Stimulated activated naive B cell treated with anti-CD40 and anti-IgM and Interleukin-4, amounts not matched to agents 10 μg/mL and 1 μg/mL and 100 μg/mL, for 72 hours (primary cell): ENCODE measurements around the gene PTGFR.
A peak's percentile ranks its signal among the peaks of the same experiment; 100 is the strongest.

Experiments
- ATAC-seq, 2 donors: fragments of 150-1000 bp; cut with Tn5 transposase; replicated peaks; 2 replicates each; pipeline ENCODE4 v1.10.0; 2021; ENCODE audit warnings: moderate library complexity in 1 of 2
- DNase-seq: peaks from one replicate; pipeline ENCODE4 v3.0.0; 2021
- H3K27ac Mint-ChIP-seq: one replicate; pipeline ENCODE4 v1.8.0; 2022; ENCODE audit warnings: mild to moderate bottlenecking, mixed read lengths
- H3K27me3 Mint-ChIP-seq, 2 donors: one replicate each; pipeline ENCODE4 v1.8.0; 2022; ENCODE audit warnings: mixed read lengths in 2 of 2
- H3K36me3 Mint-ChIP-seq, 2 donors: one replicate each; pipeline ENCODE4 v1.8.0; 2022; ENCODE audit warnings: mixed read lengths in 2 of 2, mild to moderate bottlenecking in 1 of 2
- H3K4me1 Mint-ChIP-seq, 2 donors: one replicate each; pipeline ENCODE4 v1.8.0; 2022; ENCODE audit warnings: mixed read lengths in 2 of 2, mild to moderate bottlenecking in 1 of 2
- H3K4me3 Mint-ChIP-seq, 2 donors: one replicate each; pipeline ENCODE4 v1.8.0; 2022; ENCODE audit warnings: mild to moderate bottlenecking in 2 of 2, mixed read lengths in 2 of 2, moderate library complexity in 1 of 2
- H3K9me3 Mint-ChIP-seq, 2 donors: one replicate each; pipeline ENCODE4 v1.8.0; 2022; ENCODE audit warnings: mixed read lengths in 2 of 2, mild to moderate bottlenecking in 1 of 2

PTGFR gene

DNA sequence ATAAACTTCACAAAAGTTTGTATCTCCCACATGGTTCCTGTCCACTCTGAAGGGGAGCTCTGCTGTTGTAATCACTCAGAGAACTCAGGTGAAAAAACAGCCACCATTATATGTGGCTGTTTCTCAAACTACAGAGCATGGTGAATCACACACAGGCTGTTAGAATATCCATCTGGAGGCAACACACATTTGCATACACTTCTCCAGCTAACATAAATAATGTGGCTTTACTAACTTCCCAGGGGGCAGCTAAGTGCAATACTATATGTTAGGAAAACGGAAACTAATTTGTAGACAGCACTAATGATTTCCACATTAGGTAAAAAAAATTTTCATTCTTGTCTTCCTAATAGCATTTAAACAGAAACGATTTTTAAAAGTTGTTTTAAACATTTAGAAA lies 49.3 kb downstream of the PTGFR start:
- Mint-ChIP-seq H3K27me3 (no peaks in the 10 kb centered on the region), H3K4me3 (no peak overlapping the region), H3K36me3 (peaks cover 0 to 3% of the 10 kb centered on the region in 2 donors), H3K27ac (no peak overlapping the region), H3K4me1 (no peaks in the 10 kb centered on the region), H3K9me3 (peaks cover 0 to 5% of the 10 kb centered on the region in 2 donors)
- ATAC-seq (no peak), DNase-seq (no peak)

- no peaks in the 10 kb centered on the region for H3K4me1 Mint-ChIP-seq
- H3K9me3 Mint-ChIP-seq: peaks cover 0 to 5% of the 10 kb centered on the region in 2 donors
- no peak overlapping the region for H3K4me3 Mint-ChIP-seq
- peaks cover 0 to 3% of the 10 kb centered on the region in 2 donors for H3K36me3 Mint-ChIP-seq
- ATAC-seq (no peak), DNase-seq (no peak)
- no peak overlapping the region for H3K27ac Mint-ChIP-seq
- H3K27me3 Mint-ChIP-seq: no peaks in the 10 kb centered on the region
Measured at GRCh38 chr1:78541479-78541878, 50.7 kb downstream of the PTGFR start.

- Mint-ChIP-seq H3K27me3 (no peaks in the 10 kb centered on the region), H3K27ac (no peak overlapping the region), H3K9me3 (peaks cover 0 to 5% of the 10 kb centered on the region in 2 donors), H3K4me3 (no peak overlapping the region), H3K36me3 (peaks cover 0 to 3% of the 10 kb centered on the region in 2 donors), H3K4me1 (no peaks in the 10 kb centered on the region)
- DNase-seq (no peak), ATAC-seq (no peak)
Measured at GRCh38 chr1:78543941-78544643, 53.3 kb downstream of the PTGFR start.

DNA sequence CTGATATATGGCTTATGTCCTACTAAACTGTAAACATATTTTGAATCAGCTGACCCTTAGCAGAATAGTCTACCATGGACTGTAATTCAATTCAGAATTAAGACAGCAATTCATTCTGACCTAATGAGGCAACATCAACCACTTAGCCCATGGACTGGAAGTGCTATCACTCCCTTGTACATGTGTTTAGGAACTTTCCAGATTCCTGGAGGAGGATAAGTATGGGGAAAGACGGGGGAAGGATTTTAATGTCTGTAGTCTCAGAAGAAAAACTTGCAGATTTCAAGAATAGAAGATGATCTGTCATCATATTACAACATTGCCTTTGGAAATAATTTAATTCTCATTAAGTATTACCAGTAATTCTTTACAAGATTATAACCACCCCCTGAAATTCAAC lies 56.3 kb downstream of the PTGFR start:
- no peaks in the 10 kb centered on the region for H3K36me3 Mint-ChIP-seq
- H3K4me1 Mint-ChIP-seq: no peaks in the 10 kb centered on the region
- no peaks in the 10 kb centered on the region for H3K27me3 Mint-ChIP-seq
- H3K4me3 Mint-ChIP-seq: no peak overlapping the region
- peaks cover 10 to 15% of the 10 kb centered on the region in 2 donors for H3K9me3 Mint-ChIP-seq
- DNase-seq (no peak), ATAC-seq (no peak)
- H3K27ac Mint-ChIP-seq: no peak overlapping the region

DNA sequence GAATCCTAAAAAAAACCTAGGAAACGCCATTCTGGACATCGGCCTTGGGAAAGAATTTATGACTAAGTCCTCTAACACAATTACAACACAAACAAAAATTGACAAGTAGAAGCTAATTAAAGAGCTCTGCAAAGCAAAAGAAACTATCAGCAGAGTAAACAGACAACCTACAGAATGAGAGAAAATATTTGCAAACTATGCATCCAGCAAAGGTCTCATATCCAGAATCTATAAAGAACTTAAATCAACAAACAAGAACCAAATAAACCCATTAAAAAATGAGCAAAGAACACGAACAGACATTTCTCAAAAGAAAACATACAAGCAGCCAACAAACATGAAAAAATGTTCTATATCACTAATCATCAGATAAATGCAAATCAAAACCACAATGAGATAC lies 58.6 kb downstream of the PTGFR start:
- peaks cover 0 to 2% of the 10 kb centered on the region in 2 donors for H3K36me3 Mint-ChIP-seq
- ATAC-seq (no peak), DNase-seq (no peak)
- no peaks in the 10 kb centered on the region for H3K27me3 Mint-ChIP-seq
- no peak overlapping the region for H3K27ac Mint-ChIP-seq
- no peak overlapping the region for H3K4me3 Mint-ChIP-seq
- H3K9me3 Mint-ChIP-seq: peaks cover 10 to 19% of the 10 kb centered on the region in 2 donors
- no peaks in the 10 kb centered on the region for H3K4me1 Mint-ChIP-seq

- Mint-ChIP-seq H3K27me3 (no peaks in the 10 kb centered on the region), H3K4me3 (no peak overlapping the region), H3K36me3 (peaks cover 0 to 2% of the 10 kb centered on the region in 2 donors), H3K9me3 (peaks cover 10 to 22% of the 10 kb centered on the region in 2 donors), H3K4me1 (no peaks in the 10 kb centered on the region), H3K27ac (no peak overlapping the region)
- no peak for ATAC-seq
- no peak for DNase-seq
Measured at GRCh38 chr1:78549891-78550290, 59.1 kb downstream of the PTGFR start.

- H3K27me3 Mint-ChIP-seq: peaks cover 0 to 5% of the 10 kb centered on the region in 2 donors
Measured at GRCh38 chr1:78553859-78554258, 63.1 kb downstream of the PTGFR start.

DNA sequence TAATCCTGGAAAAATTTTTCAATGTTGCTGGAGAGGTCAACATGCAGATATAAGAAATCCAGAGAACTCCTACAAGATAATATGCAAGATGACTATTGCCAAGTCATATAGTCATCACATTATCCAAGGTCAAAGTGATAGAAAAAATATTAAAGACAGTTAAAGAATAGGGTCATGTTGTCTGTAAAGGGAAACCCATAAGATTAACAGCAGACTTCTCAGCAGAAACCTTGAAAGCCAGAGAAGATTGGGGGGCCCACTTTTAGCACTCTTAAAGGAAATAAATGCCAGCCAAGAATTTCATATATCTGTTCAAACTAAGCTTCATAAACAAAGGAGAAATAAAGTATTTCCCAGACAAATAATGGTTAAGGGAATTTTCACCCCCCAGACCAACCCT lies 64.1 kb downstream of the PTGFR start:
- Mint-ChIP-seq H3K9me3 (peaks cover 12 to 25% of the 10 kb centered on the region in 2 donors), H3K27me3 (peaks cover 0 to 5% of the 10 kb centered on the region in 2 donors), H3K4me1 (no peaks in the 10 kb centered on the region), H3K4me3 (no peak overlapping the region), H3K36me3 (peaks cover 0 to 2% of the 10 kb centered on the region in 2 donors), H3K27ac (no peak overlapping the region)
- no peak for DNase-seq
- ATAC-seq: no peak

More at GRCh38 chr1:78553859-78554258, 63.1 kb downstream of the PTGFR start:
- Mint-ChIP-seq H3K36me3 (peaks cover 0 to 2% of the 10 kb centered on the region in 2 donors), H3K4me3 (no peak overlapping the region), H3K9me3 (peaks cover 19 to 30% of the 10 kb centered on the region in 2 donors), H3K4me1 (no peaks in the 10 kb centered on the region), H3K27ac (no peak overlapping the region)
- DNase-seq: no peak
- ATAC-seq: no peak

DNA sequence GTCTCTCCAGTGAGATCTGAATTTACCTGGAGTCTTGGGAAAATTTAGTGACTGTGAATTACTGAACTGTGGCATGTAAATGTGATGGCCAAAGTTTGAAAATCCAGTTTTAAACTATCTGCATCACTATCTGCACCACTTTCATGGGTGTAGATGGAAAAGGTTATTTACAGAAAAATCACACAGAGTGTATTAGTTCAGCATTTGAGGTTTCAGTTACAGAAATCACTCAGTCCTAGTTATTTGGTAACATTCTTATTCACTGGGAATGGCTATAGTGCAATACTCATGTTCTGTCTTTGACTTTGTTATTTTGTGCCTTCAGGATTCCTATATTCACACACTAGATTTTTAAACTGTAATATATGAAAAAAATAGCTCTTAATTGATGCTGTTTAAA lies 68.9 kb downstream of the PTGFR start:
- peaks cover 0 to 5% of the 10 kb centered on the region in 2 donors for H3K27me3 Mint-ChIP-seq

GRCh38 chr1:78560811-78561210 lies 70.0 kb downstream of the PTGFR start:
- Mint-ChIP-seq H3K36me3 (no peaks in the 10 kb centered on the region), H3K4me3 (no peak overlapping the region), H3K4me1 (no peaks in the 10 kb centered on the region), H3K27me3 (peaks cover 0 to 5% of the 10 kb centered on the region in 2 donors), H3K9me3 (peaks cover 4 to 9% of the 10 kb centered on the region in 2 donors), H3K27ac (no peak overlapping the region)
- ATAC-seq (no peak), DNase-seq (no peak)

More for the DNA sequence above, 68.9 kb downstream of the PTGFR start:
- H3K4me3 Mint-ChIP-seq: no peak overlapping the region
- ATAC-seq (peak in 1 of 2 donors; percentile 23), DNase-seq (no peak)
- no peaks in the 10 kb centered on the region for H3K36me3 Mint-ChIP-seq
- no peak overlapping the region for H3K27ac Mint-ChIP-seq
- H3K9me3 Mint-ChIP-seq: peaks cover 8 to 12% of the 10 kb centered on the region in 2 donors
- H3K4me1 Mint-ChIP-seq: no peaks in the 10 kb centered on the region

GRCh38 chr1:78561856-78562255 lies 71.1 kb downstream of the PTGFR start:
- peaks cover 0 to 5% of the 10 kb centered on the region in 2 donors for H3K27me3 Mint-ChIP-seq
- ATAC-seq: no peak

DNA sequence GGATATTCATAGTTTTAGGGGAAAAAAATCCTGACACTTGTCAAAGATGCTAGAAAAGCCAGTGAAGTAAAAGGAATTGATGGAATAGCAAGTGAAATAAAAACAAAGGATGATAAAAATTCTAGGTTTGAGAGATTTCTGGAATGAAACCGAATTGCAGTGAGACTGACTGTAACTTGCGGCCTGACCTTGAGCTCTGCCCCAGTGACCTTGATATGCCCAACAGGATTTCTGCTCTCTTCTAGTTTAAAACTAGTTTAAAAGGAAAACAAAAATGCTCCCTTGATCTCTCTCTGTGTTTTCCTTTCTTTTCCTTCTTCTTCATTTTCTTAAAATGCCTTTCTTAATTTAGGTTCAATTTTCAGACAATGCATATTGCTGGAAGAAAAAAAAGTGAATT lies 74.6 kb downstream of the PTGFR start:
- no peak for DNase-seq
- H3K4me1 Mint-ChIP-seq: no peaks in the 10 kb centered on the region
- no peak overlapping the region for H3K27ac Mint-ChIP-seq
- ATAC-seq: no peak
- no peaks in the 10 kb centered on the region for H3K27me3 Mint-ChIP-seq
- no peak overlapping the region for H3K4me3 Mint-ChIP-seq
- no peaks in the 10 kb centered on the region for H3K36me3 Mint-ChIP-seq
- peaks cover 0 to 2% of the 10 kb centered on the region in 2 donors for H3K9me3 Mint-ChIP-seq

More at GRCh38 chr1:78561856-78562255, 71.1 kb downstream of the PTGFR start:
- H3K4me1 Mint-ChIP-seq: no peaks in the 10 kb centered on the region
- DNase-seq: no peak
- H3K9me3 Mint-ChIP-seq: peaks cover 0 to 7% of the 10 kb centered on the region in 2 donors
- H3K27ac Mint-ChIP-seq: no peak overlapping the region
- H3K36me3 Mint-ChIP-seq: no peaks in the 10 kb centered on the region
- H3K4me3 Mint-ChIP-seq: no peak overlapping the region

- DNase-seq (no peak), ATAC-seq (no peak)
- H3K9me3 Mint-ChIP-seq: peaks cover 0 to 2% of the 10 kb centered on the region in 2 donors
- no peak overlapping the region for H3K27ac Mint-ChIP-seq
- H3K27me3 Mint-ChIP-seq: no peaks in the 10 kb centered on the region
- no peaks in the 10 kb centered on the region for H3K36me3 Mint-ChIP-seq
- H3K4me3 Mint-ChIP-seq: no peak overlapping the region
- H3K4me1 Mint-ChIP-seq: no peaks in the 10 kb centered on the region
Measured at GRCh38 chr1:78570539-78570938, 79.8 kb downstream of the PTGFR start.

- H3K4me3 Mint-ChIP-seq: no peak overlapping the region
- H3K36me3 Mint-ChIP-seq: no peaks in the 10 kb centered on the region
- H3K4me1 Mint-ChIP-seq: no peaks in the 10 kb centered on the region
- no peaks in the 10 kb centered on the region for H3K27me3 Mint-ChIP-seq
- H3K9me3 Mint-ChIP-seq: peaks cover 0 to 2% of the 10 kb centered on the region in 2 donors
- no peak overlapping the region for H3K27ac Mint-ChIP-seq
- no peak for DNase-seq
- ATAC-seq: no peak
Measured at GRCh38 chr1:78577257-78578100, 86.7 kb downstream of the PTGFR start.

DNA sequence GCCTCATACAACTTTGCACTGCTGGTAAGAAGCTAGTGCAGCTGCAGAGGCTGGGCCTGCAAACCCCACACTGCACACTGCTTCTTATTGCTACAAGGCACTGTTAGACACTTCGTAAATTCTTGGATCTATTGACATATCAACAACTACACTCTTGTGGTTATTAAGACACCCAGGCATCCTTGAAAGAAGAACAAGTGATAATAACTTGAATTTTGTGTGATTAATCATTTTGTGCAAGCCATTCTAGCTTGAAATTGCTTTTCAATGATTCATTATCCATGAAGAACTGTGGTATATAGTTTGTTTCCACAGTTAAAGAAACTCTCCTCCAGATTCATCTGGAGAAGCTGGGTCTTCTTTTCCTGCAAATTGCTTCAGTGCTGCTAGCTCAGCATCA lies 95.8 kb downstream of the PTGFR start:
- Mint-ChIP-seq H3K27ac (no peak overlapping the region), H3K4me3 (no peak overlapping the region), H3K36me3 (no peaks in the 10 kb centered on the region), H3K4me1 (no peaks in the 10 kb centered on the region), H3K9me3 (no peaks in the 10 kb centered on the region), H3K27me3 (peaks cover 9 to 10% of the 10 kb centered on the region in 2 donors)
- DNase-seq: no peak
- no peak for ATAC-seq
